ENCODE measurements around the gene INSYN2B. TPM values are rescaled to one million over a fixed set of nuclear protein-coding genes. Genes with fewer than 3 reads are reported as not detected.

Gene INSYN2B
- total RNA-seq, 1 donor from 2014 or later: 1.5 TPM

- no peak overlapping the region for H3K4me3 Mint-ChIP-seq
- H3K9me3 Mint-ChIP-seq: no peaks in the 10 kb centered on the region
- no peak for DNase-seq (ENCODE audit: extremely low spot score, unreplicated experiment)
- peaks cover 4% of the 10 kb centered on the region for H3K36me3 Mint-ChIP-seq
- H3K27me3 Mint-ChIP-seq: peaks cover 33% of the 10 kb centered on the region
- H3K27ac Mint-ChIP-seq: no peak overlapping the region
- no peak for TF ChIP-seq CTCF (conservative IDR thresholded peaks at IDR 0.05)
- peaks cover 15% of the 10 kb centered on the region for H3K4me1 Mint-ChIP-seq (ENCODE audit: unreplicated experiment)
Measured at GRCh38 chr5:169874621-169875020, 105.7 kb downstream of the INSYN2B start.

DNA sequence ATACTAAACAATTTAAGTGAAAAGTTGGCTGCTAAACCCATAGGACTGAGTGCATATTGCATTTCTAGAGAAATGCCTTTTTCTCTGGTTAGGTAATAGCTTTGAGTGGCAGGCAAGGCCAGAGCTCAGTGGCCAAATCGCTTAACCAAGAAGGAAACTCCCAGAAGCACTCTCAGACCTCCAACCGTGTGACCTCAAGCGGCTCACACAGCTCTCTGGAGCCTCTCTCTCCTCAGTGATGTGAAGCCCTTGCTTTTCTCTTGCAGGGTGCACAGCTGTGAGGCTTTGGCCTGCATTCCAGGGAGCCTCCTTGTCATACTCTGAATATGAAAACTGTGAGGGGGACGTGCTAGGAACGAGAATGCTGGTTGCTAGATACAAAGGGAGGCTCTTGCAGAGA, 106.7 kb downstream of the INSYN2B start:
- Mint-ChIP-seq H3K9me3 (no peaks in the 10 kb centered on the region), H3K4me1 (ENCODE audit: unreplicated experiment) (peaks cover 17% of the 10 kb centered on the region), H3K36me3 (peaks cover 4% of the 10 kb centered on the region), H3K27ac (no peak overlapping the region), H3K27me3 (peaks cover 31% of the 10 kb centered on the region), H3K4me3 (no peak overlapping the region)
- DNase-seq (ENCODE audit: extremely low spot score, unreplicated experiment): no peak
- no peak for TF ChIP-seq CTCF (conservative IDR thresholded peaks at IDR 0.05)

- peaks cover 22% of the 10 kb centered on the region for H3K27me3 Mint-ChIP-seq
- no peak for DNase-seq (ENCODE audit: extremely low spot score, unreplicated experiment)
- no peaks in the 10 kb centered on the region for H3K9me3 Mint-ChIP-seq
- H3K4me1 Mint-ChIP-seq (ENCODE audit: unreplicated experiment): peaks cover 17% of the 10 kb centered on the region
- no peak for TF ChIP-seq CTCF (conservative IDR thresholded peaks at IDR 0.05)
- H3K36me3 Mint-ChIP-seq: peaks cover 3% of the 10 kb centered on the region
- no peak overlapping the region for H3K4me3 Mint-ChIP-seq
- H3K27ac Mint-ChIP-seq: no peak overlapping the region
Measured at GRCh38 chr5:169871826-169872490, 108.3 kb downstream of the INSYN2B start.

- Mint-ChIP-seq H3K4me1 (ENCODE audit: unreplicated experiment) (peaks cover 17% of the 10 kb centered on the region), H3K36me3 (no peaks in the 10 kb centered on the region), H3K27me3 (peaks cover 22% of the 10 kb centered on the region), H3K27ac (no peak overlapping the region), H3K4me3 (no peak overlapping the region), H3K9me3 (no peaks in the 10 kb centered on the region)
- no peak for TF ChIP-seq CTCF (conservative IDR thresholded peaks at IDR 0.05)
- DNase-seq (ENCODE audit: extremely low spot score, unreplicated experiment): no peak
Measured at GRCh38 chr5:169870211-169870610, 110.1 kb downstream of the INSYN2B start.

GRCh38 chr5:169869066-169869465, 111.2 kb downstream of the INSYN2B start:
- TF ChIP-seq CTCF (conservative IDR thresholded peaks at IDR 0.05): no peak
- H3K4me3 Mint-ChIP-seq: no peak overlapping the region
- peaks cover 17% of the 10 kb centered on the region for H3K4me1 Mint-ChIP-seq (ENCODE audit: unreplicated experiment)
- peaks cover 23% of the 10 kb centered on the region for H3K27me3 Mint-ChIP-seq
- no peak for DNase-seq (ENCODE audit: extremely low spot score, unreplicated experiment)
- no peak overlapping the region for H3K27ac Mint-ChIP-seq
- H3K9me3 Mint-ChIP-seq: no peaks in the 10 kb centered on the region
- H3K36me3 Mint-ChIP-seq: no peaks in the 10 kb centered on the region
